CMK (cell line): ENCODE measurements around the gene ZDHHC13.

Experiments
- DNase-seq: peaks from one replicate; pipeline ENCODE4 v3.0.0-alpha.2; 2010; ENCODE audit warnings: low read depth

ZDHHC13 gene

GRCh38 chr11:19208181-19208580 lies 91.2 kb downstream of the ZDHHC13 start:
- DNase-seq = no peak

- DNase-seq = no peak
These were observed 92.1 kb downstream of the ZDHHC13 start for GRCh38 chr11:19208959-19209546.

GRCh38 chr11:19209617-19210370 lies 92.8 kb downstream of the ZDHHC13 start:
- no peak for DNase-seq

- DNase-seq = no peak
These were observed 99.1 kb downstream of the ZDHHC13 start for GRCh38 chr11:19216021-19216420.

- no peak for DNase-seq
These were observed 99.9 kb downstream of the ZDHHC13 start for GRCh38 chr11:19216709-19217374.

GRCh38 chr11:19218216-19218615 lies 101.2 kb downstream of the ZDHHC13 start:
- DNase-seq = no peak

- no peak for DNase-seq
These were observed 102.0 kb downstream of the ZDHHC13 start for GRCh38 chr11:19218786-19219460.

- DNase-seq = no peak
These were observed 104.1 kb downstream of the ZDHHC13 start for GRCh38 chr11:19220903-19221724.

- no peak for DNase-seq
These were observed 108.2 kb downstream of the ZDHHC13 start for GRCh38 chr11:19225123-19225522.

- DNase-seq = no peak
These were observed 108.6 kb downstream of the ZDHHC13 start for GRCh38 chr11:19225581-19225980.
